Activated naive CD4-positive, alpha-beta T cell treated with anti-CD3 and anti-CD28 coated beads, Interleukin-2, amount 50 U/mL, for 16 hours (primary cell): ENCODE results near the gene SDF4.

ENCODE experiments used
- DNase-seq: peaks from one replicate; pipeline ENCODE4 v3.0.0-alpha.2; 2020

The SDF4 gene

GRCh38 chr1:1240822-1241587 is 9.2 kb upstream of the SDF4 start:
- DNase-seq = no peak

- DNase-seq = no peak
Measured at GRCh38 chr1:1240348-1240732, 8.5 kb upstream of the SDF4 start.

GRCh38 chr1:1239614-1240347 is 8.0 kb upstream of the SDF4 start:
- DNase-seq = no peak

- no peak for DNase-seq
Measured at GRCh38 chr1:1239227-1239613, 7.4 kb upstream of the SDF4 start.

- DNase-seq = no peak
Measured at GRCh38 chr1:1238702-1239178, 6.9 kb upstream of the SDF4 start.

- DNase-seq = no peak
Measured at GRCh38 chr1:1237874-1238701, 6.3 kb upstream of the SDF4 start.

GRCh38 chr1:1236945-1237873 is 5.4 kb upstream of the SDF4 start:
- no peak for DNase-seq

- DNase-seq = no peak
Measured at GRCh38 chr1:1236176-1236763, 4.5 kb upstream of the SDF4 start.

- no peak for DNase-seq
Measured at GRCh38 chr1:1235016-1235744, 3.4 kb upstream of the SDF4 start.

- no peak for DNase-seq
Measured at GRCh38 chr1:1234180-1234808, 2.5 kb upstream of the SDF4 start.

- no peak for DNase-seq
Measured at GRCh38 chr1:1233567-1233892, 1.7 kb upstream of the SDF4 start.

- DNase-seq = no peak
Measured at GRCh38 chr1:1232796-1233566, 1.2 kb upstream of the SDF4 start.

GRCh38 chr1:1232208-1232795 is 501 bp upstream of the SDF4 start, which contains the start of gene B3GALT6:
TSS of gene B3GALT6 (plus strand) at chr1:1232237. CDS start at chr1:1232279, 42 bp downstream.
- DNase-seq = no peak

GRCh38 chr1:1230656-1231399 is 973 bp downstream of the SDF4 start:
- DNase-seq = no peak

- no peak for DNase-seq
Measured at GRCh38 chr1:1229770-1230169, 2.0 kb downstream of the SDF4 start.

GRCh38 chr1:1228596-1229321 is 3.0 kb downstream of the SDF4 start:
- no peak for DNase-seq

- DNase-seq = no peak
Measured at GRCh38 chr1:1228187-1228586, 3.6 kb downstream of the SDF4 start.

GRCh38 chr1:1227386-1227785 is 4.4 kb downstream of the SDF4 start:
- DNase-seq = no peak
